Measurements from ENCODE around the gene TYMP.

Gene TYMP

DNA sequence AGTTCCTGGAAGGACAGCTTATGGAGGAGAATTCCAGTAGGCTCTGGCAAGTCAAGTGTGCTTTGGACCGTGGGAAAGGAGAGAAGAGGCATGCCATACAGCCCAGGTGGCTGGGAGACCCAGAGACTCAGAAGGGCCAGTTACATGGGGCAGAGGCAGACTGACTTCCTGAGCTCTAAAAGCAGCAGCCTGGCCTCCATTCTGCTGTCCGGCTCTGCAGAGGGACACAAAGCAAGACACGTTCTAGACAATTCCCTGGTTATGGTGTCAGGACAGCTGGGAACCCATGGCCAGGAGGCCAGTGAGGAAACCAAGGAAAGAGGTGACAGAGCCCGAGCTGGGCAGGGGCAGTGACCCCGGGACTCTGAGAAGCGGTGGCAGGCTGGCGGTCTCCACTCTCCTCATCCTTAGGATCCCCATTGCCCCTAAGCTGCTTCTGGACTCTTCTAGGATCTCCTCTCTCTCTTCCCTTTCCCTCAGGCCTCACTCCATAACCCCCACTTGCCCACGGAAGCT is 45.7 kb upstream of the TYMP start:
- H3K9ac ChIP-seq (ENCODE audit: low read length), result no peak overlapping the region
- no peak overlapping the region for H3K27ac ChIP-seq (ENCODE audit: low read length)
- no peak overlapping the region for H3K4me3 ChIP-seq (ENCODE audit: low read length)

DNA sequence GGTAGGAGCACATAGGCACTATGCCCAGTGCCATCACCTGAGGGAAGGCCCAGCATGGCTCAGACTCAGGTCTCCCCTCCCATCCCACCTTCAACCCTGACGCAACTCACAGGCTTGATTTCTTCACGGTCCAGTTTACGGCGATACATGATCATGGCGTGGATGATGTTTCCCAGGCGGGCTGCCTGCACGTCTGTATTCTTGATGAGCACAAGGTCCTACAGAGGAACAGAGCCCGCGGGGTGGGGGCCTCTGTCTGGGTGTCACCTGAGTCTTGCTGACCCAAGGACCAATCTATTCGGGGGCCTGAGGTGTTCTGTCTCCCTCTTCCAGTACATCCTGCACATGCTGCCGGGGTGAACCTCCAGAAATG is 44.6 kb upstream of the TYMP start:
- H3K27me3 ChIP-seq (replicated peaks; ENCODE audit: insufficient read depth, low read length), result no peaks in the 10 kb centered on the region
- no peak for DNase-seq
- H3K4me3 ChIP-seq (ENCODE audit: low read length), result no peak overlapping the region
- H2AFZ ChIP-seq (ENCODE audit: low read length), result no peak overlapping the region
- TF ChIP-seq EZH2phosphoT487 (IDR thresholded peaks at IDR 0.05; ENCODE audit: low read length), result no peak
- H3K4me1 ChIP-seq (ENCODE audit: low read length), result no peaks in the 10 kb centered on the region
- H3K9ac ChIP-seq (ENCODE audit: low read length), result no peak overlapping the region
- no peaks in the 10 kb centered on the region for H3F3A ChIP-seq (ENCODE audit: insufficient read depth, low read length)
- no peaks in the 10 kb centered on the region for H3K79me2 ChIP-seq (ENCODE audit: low read length)
- H3K9me3 ChIP-seq (replicated peaks; ENCODE audit: insufficient read depth, low read length), result no peaks in the 10 kb centered on the region
- H3K4me2 ChIP-seq (ENCODE audit: low read depth, low read length), result no peak overlapping the region
- H3K36me3 ChIP-seq (replicated peaks; ENCODE audit: insufficient read depth, low read length), result no peaks in the 10 kb centered on the region
- no peaks in the 10 kb centered on the region for H4K20me1 ChIP-seq (ENCODE audit: insufficient read depth, low read length)
- H3K27ac ChIP-seq (ENCODE audit: low read length), result no peak overlapping the region
- no peaks in the 10 kb centered on the region for H3K9me2 ChIP-seq (replicated peaks; ENCODE audit: insufficient read depth, low read length)

More for the DNA sequence above, 45.7 kb upstream of the TYMP start:
- no peaks in the 10 kb centered on the region for H3K9me3 ChIP-seq (replicated peaks; ENCODE audit: insufficient read depth, low read length)
- no peaks in the 10 kb centered on the region for H4K20me1 ChIP-seq (ENCODE audit: insufficient read depth, low read length)
- H3K79me2 ChIP-seq (ENCODE audit: low read length), result no peaks in the 10 kb centered on the region
- DNase-seq, result no peak
- H3K9me2 ChIP-seq (replicated peaks; ENCODE audit: insufficient read depth, low read length), result no peaks in the 10 kb centered on the region
- H3K4me2 ChIP-seq (ENCODE audit: low read depth, low read length), result no peak overlapping the region
- no peaks in the 10 kb centered on the region for H3F3A ChIP-seq (ENCODE audit: insufficient read depth, low read length)
- H3K27me3 ChIP-seq (replicated peaks; ENCODE audit: insufficient read depth, low read length), result no peaks in the 10 kb centered on the region
- TF ChIP-seq EZH2 (optimal IDR thresholded peaks at IDR 0.05; ENCODE audit: low read depth, low read length) (no peak), EZH2phosphoT487 (IDR thresholded peaks at IDR 0.05; ENCODE audit: low read length) (no peak)
- TF ChIP-seq, protein P1, sequence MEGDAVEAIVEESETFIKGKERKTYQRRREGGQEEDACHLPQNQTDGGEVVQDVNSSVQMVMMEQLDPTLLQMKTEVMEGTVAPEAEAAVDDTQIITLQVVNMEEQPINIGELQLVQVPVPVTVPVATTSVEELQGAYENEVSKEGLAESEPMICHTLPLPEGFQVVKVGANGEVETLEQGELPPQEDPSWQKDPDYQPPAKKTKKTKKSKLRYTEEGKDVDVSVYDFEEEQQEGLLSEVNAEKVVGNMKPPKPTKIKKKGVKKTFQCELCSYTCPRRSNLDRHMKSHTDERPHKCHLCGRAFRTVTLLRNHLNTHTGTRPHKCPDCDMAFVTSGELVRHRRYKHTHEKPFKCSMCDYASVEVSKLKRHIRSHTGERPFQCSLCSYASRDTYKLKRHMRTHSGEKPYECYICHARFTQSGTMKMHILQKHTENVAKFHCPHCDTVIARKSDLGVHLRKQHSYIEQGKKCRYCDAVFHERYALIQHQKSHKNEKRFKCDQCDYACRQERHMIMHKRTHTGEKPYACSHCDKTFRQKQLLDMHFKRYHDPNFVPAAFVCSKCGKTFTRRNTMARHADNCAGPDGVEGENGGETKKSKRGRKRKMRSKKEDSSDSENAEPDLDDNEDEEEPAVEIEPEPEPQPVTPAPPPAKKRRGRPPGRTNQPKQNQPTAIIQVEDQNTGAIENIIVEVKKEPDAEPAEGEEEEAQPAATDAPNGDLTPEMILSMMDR (IDR thresholded peaks at IDR 0.05; ENCODE audit: low read length), result no peak
- no peaks in the 10 kb centered on the region for H3K4me1 ChIP-seq (ENCODE audit: low read length)
- H2AFZ ChIP-seq (ENCODE audit: low read length), result no peak overlapping the region
- no peaks in the 10 kb centered on the region for H3K36me3 ChIP-seq (replicated peaks; ENCODE audit: insufficient read depth, low read length)

DNA sequence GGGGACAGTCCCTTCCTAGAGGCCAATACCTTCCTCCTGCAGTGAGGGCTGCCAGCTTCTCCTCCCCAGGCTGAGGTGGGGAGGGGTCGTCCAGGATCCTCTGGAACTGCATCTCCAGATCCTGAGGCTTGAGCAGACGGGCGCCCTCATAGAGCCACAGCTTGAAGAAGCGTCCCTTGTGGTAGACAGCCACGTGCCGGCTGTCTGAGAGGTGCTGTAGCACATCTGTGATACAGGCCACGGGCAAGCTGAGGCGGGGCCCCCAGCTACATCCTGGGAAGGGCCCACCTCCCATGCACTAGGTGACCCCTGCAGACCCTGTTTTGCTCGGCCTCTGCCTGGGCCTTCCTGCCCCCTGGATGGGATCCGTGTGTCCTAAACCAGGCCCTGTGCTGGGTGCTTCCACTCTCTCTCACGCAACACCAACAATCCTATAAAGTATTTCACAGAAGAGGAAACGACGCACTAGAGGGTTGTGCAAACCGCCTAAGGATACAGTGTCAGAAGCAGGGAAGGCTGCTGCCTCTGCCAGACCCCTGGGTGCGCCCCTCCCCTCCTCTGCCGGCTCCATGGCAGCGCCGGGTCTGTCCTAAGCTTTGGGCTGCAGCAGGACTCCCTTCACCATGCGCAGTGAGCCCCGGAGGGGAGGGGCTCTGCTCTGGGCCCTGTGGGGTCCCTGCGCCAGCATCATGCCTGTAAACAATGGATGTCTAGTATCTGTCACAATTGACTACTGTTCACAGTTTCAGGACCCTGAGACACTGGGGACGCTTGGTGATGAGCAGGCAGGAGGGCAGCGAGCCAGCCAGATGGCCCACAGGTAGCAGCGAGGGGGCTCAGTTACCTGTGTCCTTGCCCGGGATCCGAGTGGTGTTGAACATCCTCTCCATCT is 43.9 kb upstream of the TYMP start:
- DNase-seq, result no peak
- Histone ChIP-seq H3K9ac (ENCODE audit: low read length) (no peak overlapping the region), H3K9me2 (replicated peaks; ENCODE audit: insufficient read depth, low read length) (no peaks in the 10 kb centered on the region), H3K9me3 (replicated peaks; ENCODE audit: insufficient read depth, low read length) (no peaks in the 10 kb centered on the region), H3K4me2 (ENCODE audit: low read depth, low read length) (no peak overlapping the region), H3K27ac (ENCODE audit: low read length) (no peak overlapping the region), H2AFZ (ENCODE audit: low read length) (no peak overlapping the region), H3F3A (ENCODE audit: insufficient read depth, low read length) (no peaks in the 10 kb centered on the region), H3K4me3 (ENCODE audit: low read length) (no peak overlapping the region), H4K20me1 (ENCODE audit: insufficient read depth, low read length) (no peaks in the 10 kb centered on the region), H3K4me1 (ENCODE audit: low read length) (no peaks in the 10 kb centered on the region), H3K27me3 (replicated peaks; ENCODE audit: insufficient read depth, low read length) (no peaks in the 10 kb centered on the region), H3K79me2 (ENCODE audit: low read length) (no peaks in the 10 kb centered on the region), H3K36me3 (replicated peaks; ENCODE audit: insufficient read depth, low read length) (no peaks in the 10 kb centered on the region)
- no peak for TF ChIP-seq EZH2 (optimal IDR thresholded peaks at IDR 0.05; ENCODE audit: low read depth, low read length)
- TF ChIP-seq, protein P1 (IDR thresholded peaks at IDR 0.05; ENCODE audit: low read length), result no peak
- no peak for TF ChIP-seq EZH2phosphoT487 (IDR thresholded peaks at IDR 0.05; ENCODE audit: low read length)

DNA sequence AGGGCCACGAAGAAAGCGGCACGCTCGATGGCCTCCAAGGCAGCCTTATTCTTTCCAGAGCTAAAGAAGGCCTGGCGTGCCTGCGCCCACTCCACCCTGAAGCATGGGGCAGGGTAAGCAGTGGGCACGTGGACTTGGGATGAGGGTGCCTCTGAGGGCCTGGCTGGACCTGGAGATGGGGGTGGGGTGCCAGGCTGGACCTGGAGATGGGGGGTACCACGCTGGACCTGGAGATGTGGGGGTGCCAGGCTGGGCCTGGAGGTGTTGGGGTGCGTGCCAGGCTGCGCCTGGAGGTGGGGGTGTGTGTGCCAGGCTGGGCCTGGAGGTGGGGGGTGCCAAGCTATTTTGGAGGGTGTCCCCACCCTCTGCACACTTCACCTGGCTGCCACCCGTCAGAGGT is 43.2 kb upstream of the TYMP start:
- Histone ChIP-seq H3K27ac (ENCODE audit: low read length) (no peak overlapping the region), H3K9me3 (replicated peaks; ENCODE audit: insufficient read depth, low read length) (no peaks in the 10 kb centered on the region), H3K4me2 (ENCODE audit: low read depth, low read length) (no peak overlapping the region), H3K27me3 (replicated peaks; ENCODE audit: insufficient read depth, low read length) (no peaks in the 10 kb centered on the region), H3K9me2 (replicated peaks; ENCODE audit: insufficient read depth, low read length) (no peaks in the 10 kb centered on the region), H3K4me1 (ENCODE audit: low read length) (no peaks in the 10 kb centered on the region), H3K4me3 (ENCODE audit: low read length) (no peak overlapping the region), H3K36me3 (replicated peaks; ENCODE audit: insufficient read depth, low read length) (no peaks in the 10 kb centered on the region), H2AFZ (ENCODE audit: low read length) (no peak overlapping the region), H3K79me2 (ENCODE audit: low read length) (no peaks in the 10 kb centered on the region), H3K9ac (ENCODE audit: low read length) (no peak overlapping the region), H3F3A (ENCODE audit: insufficient read depth, low read length) (no peaks in the 10 kb centered on the region), H4K20me1 (ENCODE audit: insufficient read depth, low read length) (no peaks in the 10 kb centered on the region)
- TF ChIP-seq EZH2phosphoT487 (IDR thresholded peaks at IDR 0.05; ENCODE audit: low read length) (no peak), EZH2 (optimal IDR thresholded peaks at IDR 0.05; ENCODE audit: low read depth, low read length) (no peak)
- TF ChIP-seq, protein P1 (IDR thresholded peaks at IDR 0.05; ENCODE audit: low read length), result no peak
- no peak for DNase-seq
